Measurements from ENCODE around the gene CFD. TPM values are rescaled to one million over a fixed set of nuclear protein-coding genes. Genes with fewer than 3 reads are reported as not detected.
A peak's percentile ranks its signal among the peaks of the same experiment; 100 is the strongest.

Gene CFD
- total RNA-seq, 1 donor from 2014 or later, result 1,680 TPM

DNA sequence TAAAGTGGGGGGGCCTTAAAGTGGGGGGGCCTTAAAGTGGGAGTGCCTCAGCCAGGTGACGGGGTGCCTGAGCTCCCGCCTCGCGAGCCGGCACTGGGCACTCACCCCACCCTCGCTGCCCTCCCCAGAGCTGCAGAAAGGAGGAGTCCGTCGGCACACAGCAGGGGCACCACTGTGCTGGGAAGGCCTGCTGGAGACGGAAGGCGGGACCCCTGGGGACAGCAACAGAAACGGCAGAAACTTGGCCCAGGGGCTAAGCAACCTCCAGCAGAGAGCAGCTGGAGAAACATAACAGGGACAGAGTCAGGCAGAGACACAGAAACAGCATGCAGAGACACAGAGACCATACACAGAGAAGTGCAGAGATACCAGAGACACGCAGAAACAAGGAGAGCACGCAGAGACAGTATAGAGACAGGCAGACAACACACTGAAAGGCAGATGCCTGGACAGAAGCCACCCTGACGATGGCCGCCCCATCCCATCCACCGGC, 7.9 kb downstream of the CFD start:
- Histone ChIP-seq H3K27ac (peak overlapping the region in 1 of 2 donors; percentile 88), H3K27me3 (no peaks in the 10 kb centered on the region), H3K9me3 (no peaks in the 10 kb centered on the region), H3K4me1 (peaks cover 4 to 13% of the 10 kb centered on the region in 2 donors), H3K36me3 (peaks cover 27 to 34% of the 10 kb centered on the region in 2 donors), H3K4me3 (no peak overlapping the region)
- no peak for DNase-seq (ENCODE audit: low spot score in 2 of 2)
- intact Hi-C loops (cut with DNase I), result loop anchor here (10.0 kb wide), 1 partner anchor 93 kb away; no protein-coding TSS in a partner anchor
- TF ChIP-seq, protein P1, sequence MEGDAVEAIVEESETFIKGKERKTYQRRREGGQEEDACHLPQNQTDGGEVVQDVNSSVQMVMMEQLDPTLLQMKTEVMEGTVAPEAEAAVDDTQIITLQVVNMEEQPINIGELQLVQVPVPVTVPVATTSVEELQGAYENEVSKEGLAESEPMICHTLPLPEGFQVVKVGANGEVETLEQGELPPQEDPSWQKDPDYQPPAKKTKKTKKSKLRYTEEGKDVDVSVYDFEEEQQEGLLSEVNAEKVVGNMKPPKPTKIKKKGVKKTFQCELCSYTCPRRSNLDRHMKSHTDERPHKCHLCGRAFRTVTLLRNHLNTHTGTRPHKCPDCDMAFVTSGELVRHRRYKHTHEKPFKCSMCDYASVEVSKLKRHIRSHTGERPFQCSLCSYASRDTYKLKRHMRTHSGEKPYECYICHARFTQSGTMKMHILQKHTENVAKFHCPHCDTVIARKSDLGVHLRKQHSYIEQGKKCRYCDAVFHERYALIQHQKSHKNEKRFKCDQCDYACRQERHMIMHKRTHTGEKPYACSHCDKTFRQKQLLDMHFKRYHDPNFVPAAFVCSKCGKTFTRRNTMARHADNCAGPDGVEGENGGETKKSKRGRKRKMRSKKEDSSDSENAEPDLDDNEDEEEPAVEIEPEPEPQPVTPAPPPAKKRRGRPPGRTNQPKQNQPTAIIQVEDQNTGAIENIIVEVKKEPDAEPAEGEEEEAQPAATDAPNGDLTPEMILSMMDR (IDR thresholded peaks at IDR 0.05), result no peak

DNA sequence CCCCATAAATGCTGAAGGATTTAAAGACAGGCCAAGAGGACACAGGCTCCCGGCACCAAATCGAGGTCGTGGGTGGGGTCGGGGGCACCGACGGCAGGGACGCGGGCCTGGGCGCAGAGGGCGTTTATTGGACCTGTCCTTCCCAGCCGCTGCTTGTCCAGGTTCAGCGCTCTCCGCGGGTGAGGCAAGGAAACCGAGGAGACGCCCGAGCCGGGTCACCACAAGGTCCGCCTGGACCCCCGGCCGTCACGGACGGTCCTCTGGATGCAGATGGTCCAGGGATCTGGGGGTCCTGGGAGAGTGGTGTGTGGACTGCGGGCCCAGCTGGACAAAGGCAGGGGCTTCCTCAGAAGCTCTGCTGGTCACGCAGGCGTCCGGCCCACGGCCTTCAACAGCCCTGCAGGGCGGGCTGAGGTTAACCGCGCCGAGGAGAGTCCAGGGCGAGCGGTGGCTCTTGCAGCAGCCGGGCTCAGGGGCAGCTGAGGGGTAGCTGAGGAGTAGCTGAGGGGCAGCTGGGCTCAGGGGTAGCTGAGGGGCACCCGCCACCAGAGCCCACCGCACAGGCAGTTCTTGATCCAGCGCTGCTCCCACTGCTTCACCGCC, 8.5 kb downstream of the CFD start:
- H3K36me3 ChIP-seq, result peaks cover 30 to 38% of the 10 kb centered on the region in 2 donors
- TF ChIP-seq, protein P1 (IDR thresholded peaks at IDR 0.05), result no peak
- peaks cover 4 to 9% of the 10 kb centered on the region in 2 donors for H3K4me1 ChIP-seq
- H3K27me3 ChIP-seq, result no peaks in the 10 kb centered on the region
- H3K9me3 ChIP-seq, result no peaks in the 10 kb centered on the region
- H3K4me3 ChIP-seq, result no peak overlapping the region
- no peak for DNase-seq (ENCODE audit: low spot score in 2 of 2)
- intact Hi-C loops (cut with DNase I), result loop anchor here (2.0 to 10.0 kb wide), 2 partner anchors 25 to 93 kb away; partner anchors contain the start of genes MED16 and RNU6-9
- peak overlapping the region; percentile 88 to 89 for H3K27ac ChIP-seq

DNA sequence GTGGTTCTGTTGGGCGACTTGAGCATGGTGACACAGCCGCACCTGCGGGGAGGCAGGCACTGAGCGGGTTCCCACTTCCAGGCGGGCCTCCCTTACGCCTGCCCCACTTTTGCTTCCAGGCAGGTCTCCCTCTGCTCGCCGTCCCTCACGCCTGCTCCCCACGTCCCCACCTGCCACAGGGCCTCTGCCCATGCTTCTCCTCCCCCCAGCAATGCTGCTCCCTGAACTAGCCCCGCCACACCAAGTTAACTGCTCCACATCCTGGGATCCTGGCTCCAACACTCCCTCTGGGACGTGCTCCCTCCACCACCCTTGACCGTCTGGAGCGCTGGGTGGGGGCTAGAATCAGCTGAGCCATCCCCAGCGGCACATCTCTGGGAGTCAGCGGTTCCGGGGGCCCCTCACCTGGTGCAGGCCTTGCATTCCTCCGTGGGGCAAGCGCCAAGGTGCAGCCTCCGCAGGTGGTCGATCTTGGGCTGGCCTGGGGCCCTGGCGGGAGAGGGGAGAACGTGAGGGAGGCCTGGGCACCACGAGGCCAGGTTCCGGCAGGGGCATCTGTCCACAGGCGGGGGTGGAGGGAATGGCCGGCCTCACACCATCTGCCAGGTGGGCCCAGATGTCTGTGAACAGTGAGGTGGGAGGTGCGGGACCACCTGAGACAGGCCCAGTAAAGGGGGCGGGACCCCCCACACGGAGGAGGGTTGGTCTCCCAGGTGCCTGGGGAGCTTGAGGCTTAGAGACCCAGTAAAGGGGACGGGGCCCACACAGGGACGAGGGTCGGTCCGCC, 9.2 kb downstream of the CFD start:
- TF ChIP-seq, protein P1 (IDR thresholded peaks at IDR 0.05), result no peak
- Histone ChIP-seq H3K27ac (peak overlapping the region; percentile 88 to 89), H3K27me3 (no peaks in the 10 kb centered on the region), H3K4me3 (no peak overlapping the region), H3K9me3 (no peaks in the 10 kb centered on the region), H3K4me1 (peaks cover 4 to 9% of the 10 kb centered on the region in 2 donors), H3K36me3 (peaks cover 34 to 41% of the 10 kb centered on the region in 2 donors)
- no peak for DNase-seq (ENCODE audit: low spot score in 2 of 2)
- intact Hi-C loops (cut with DNase I), result loop anchor here (2.0 to 10.0 kb wide), 2 partner anchors 24 to 94 kb away; partner anchors contain the start of genes MED16 and RNU6-9

DNA sequence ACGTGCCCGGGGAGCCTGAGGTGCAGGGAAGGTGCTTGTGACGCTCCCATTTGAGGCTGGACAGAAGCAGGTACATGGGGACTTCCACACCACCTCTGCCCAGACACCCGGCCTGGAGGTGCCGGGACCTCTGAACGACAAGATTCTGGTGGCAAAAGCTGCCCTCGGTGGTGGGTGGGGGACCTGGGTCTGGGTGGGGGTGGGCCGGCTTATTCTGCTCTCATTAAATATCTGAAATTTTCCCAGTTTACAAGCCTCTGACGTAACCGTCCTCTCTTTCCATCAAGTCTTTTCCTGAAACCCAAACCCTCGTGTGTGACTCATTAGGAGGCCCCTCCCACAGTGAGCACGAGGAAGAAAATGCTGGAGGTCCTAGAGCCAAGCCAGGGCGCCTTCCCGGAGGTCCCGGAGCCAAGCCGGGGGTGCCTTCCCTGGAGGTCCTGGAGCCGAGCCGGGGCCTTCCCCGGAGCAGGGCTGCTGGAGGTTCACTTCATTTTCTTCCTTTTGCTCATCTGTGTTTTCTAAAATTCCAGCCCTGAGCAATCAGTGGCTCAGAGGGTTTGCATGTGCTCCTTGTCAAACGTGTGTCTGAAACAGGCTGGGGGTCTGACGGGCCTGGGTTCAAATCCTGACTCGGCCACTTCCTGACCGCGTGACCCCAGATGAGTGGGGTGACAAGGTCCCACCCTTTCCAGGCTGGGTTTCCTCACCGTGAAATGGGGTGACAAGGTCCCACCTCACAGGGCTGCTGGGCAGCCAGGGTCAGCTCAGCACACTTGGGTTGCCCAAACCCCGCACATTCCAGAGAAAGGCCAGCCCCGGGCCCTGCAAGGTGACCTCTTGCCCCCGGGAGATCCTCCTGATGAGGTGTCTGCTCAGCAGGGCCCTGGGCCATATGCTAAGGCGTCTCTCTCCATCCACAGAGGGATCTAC, 10.0 kb downstream of the CFD start:
- Histone ChIP-seq H3K9me3 (no peaks in the 10 kb centered on the region), H3K4me1 (peaks cover 4 to 9% of the 10 kb centered on the region in 2 donors), H3K4me3 (no peak overlapping the region), H3K27ac (peak overlapping the region; percentile 88 to 89), H3K27me3 (no peaks in the 10 kb centered on the region), H3K36me3 (peaks cover 42 to 50% of the 10 kb centered on the region in 2 donors)
- DNase-seq (ENCODE audit: low spot score in 2 of 2), result peak; percentile 33 to 92
- TF ChIP-seq, protein P1 (IDR thresholded peaks at IDR 0.05), result no peak
- intact Hi-C loops (cut with DNase I), result loop anchor here (2.0 to 10.0 kb wide), 2 partner anchors 23 to 95 kb away; partner anchors contain the start of genes MED16 and RNU6-9

DNA sequence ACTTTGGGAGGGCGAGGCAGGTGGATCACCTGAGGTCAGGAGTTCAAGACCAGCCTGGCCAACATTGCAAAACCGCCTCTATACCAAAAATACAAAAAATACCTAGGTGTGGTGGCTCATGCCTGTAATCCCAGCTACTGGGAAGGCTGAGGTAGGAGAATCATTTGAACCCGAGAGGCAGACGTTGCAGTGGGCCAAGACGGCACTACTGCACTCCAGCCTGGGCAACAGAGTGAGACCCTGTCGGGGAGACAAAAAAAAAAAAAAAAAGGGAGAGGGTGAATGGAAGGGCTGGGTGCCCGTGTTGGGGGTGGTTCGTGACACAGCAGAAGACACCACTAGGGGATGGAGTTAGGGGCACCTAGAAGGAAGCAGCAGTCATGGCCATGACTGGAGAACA, 10.8 kb downstream of the CFD start:
- Histone ChIP-seq H3K9me3 (no peaks in the 10 kb centered on the region), H3K4me3 (no peak overlapping the region), H3K36me3 (peaks cover 45 to 58% of the 10 kb centered on the region in 2 donors), H3K4me1 (peaks cover 4 to 9% of the 10 kb centered on the region in 2 donors), H3K27ac (peak overlapping the region; percentile 88 to 89), H3K27me3 (no peaks in the 10 kb centered on the region)
- no peak for DNase-seq (ENCODE audit: low spot score in 2 of 2)
- intact Hi-C loops (cut with DNase I), result no loop called here
- TF ChIP-seq, protein P1 (IDR thresholded peaks at IDR 0.05), result no peak
